HG03565 (cell line): ENCODE data around the gene DIAPH1.
A peak's percentile ranks its signal among the peaks of the same experiment; 100 is the strongest.

Experiments
- ATAC-seq: cut with Tn5 transposase; IDR thresholded peaks from one replicate; pipeline ENCODE4 v1.9.1; 2021; ENCODE audit warnings: mild to moderate bottlenecking, moderate library complexity; ENCODE audit not compliant: unreplicated experiment

Gene DIAPH1

GRCh38 chr5:141640051-141640415, 21.2 kb upstream of the DIAPH1 start:
- no peak for ATAC-seq

- ATAC-seq, result no peak
Observed at GRCh38 chr5:141639357-141640050, 20.7 kb upstream of the DIAPH1 start.

- ATAC-seq, result no peak
Observed at GRCh38 chr5:141638771-141639170, 20.0 kb upstream of the DIAPH1 start.

GRCh38 chr5:141637767-141638419, 19.1 kb upstream of the DIAPH1 start:
- peak; percentile 27 for ATAC-seq

GRCh38 chr5:141637123-141637766, 18.4 kb upstream of the DIAPH1 start:
- ATAC-seq, result no peak

- peak; percentile 60 for ATAC-seq
Observed at GRCh38 chr5:141636413-141637122, 17.8 kb upstream of the DIAPH1 start, which contains the start of the genes HDAC3 and RELL2. TSS of gene HDAC3 (minus strand) at chr5:141636849. CDS start at chr5:141636790, 59 bp downstream. TSS of gene RELL2 (plus strand) at chr5:141636997. CDS start at chr5:141638226, 1,229 bp downstream.

- ATAC-seq, result no peak
Observed at GRCh38 chr5:141636106-141636412, 17.3 kb upstream of the DIAPH1 start.

GRCh38 chr5:141635646-141636045, 16.8 kb upstream of the DIAPH1 start:
- no peak for ATAC-seq

GRCh38 chr5:141634720-141635119, 15.9 kb upstream of the DIAPH1 start:
- no peak for ATAC-seq

GRCh38 chr5:141633871-141634561, 15.2 kb upstream of the DIAPH1 start:
- ATAC-seq, result peak; percentile 81

GRCh38 chr5:141632650-141633049, 13.8 kb upstream of the DIAPH1 start:
- no peak for ATAC-seq

- no peak for ATAC-seq
Observed at GRCh38 chr5:141630570-141631140, 11.9 kb upstream of the DIAPH1 start.

GRCh38 chr5:141628175-141628788, 9.5 kb upstream of the DIAPH1 start:
- ATAC-seq, result no peak

GRCh38 chr5:141623611-141624010, 4.8 kb upstream of the DIAPH1 start:
- ATAC-seq, result no peak

GRCh38 chr5:141623186-141623585, 4.4 kb upstream of the DIAPH1 start:
- ATAC-seq, result peak; percentile 61

GRCh38 chr5:141618030-141618803, 583 bp downstream of the DIAPH1 start:
- peak; percentile 17 for ATAC-seq

- ATAC-seq, result no peak
Observed at GRCh38 chr5:141617682-141618029, 1.1 kb downstream of the DIAPH1 start.

- no peak for ATAC-seq
Observed at GRCh38 chr5:141617128-141617527, 1.7 kb downstream of the DIAPH1 start.

- ATAC-seq, result no peak
Observed at GRCh38 chr5:141615991-141616720, 2.6 kb downstream of the DIAPH1 start.
